ENCODE results near the gene GRIK4. TPM values are rescaled to one million over a fixed set of nuclear protein-coding genes. Genes with fewer than 3 reads are reported as not detected.

The GRIK4 gene
- total and polyA plus RNA-seq, 9 of the 15 experiments (the other 6 are each of a cell fraction or from before 2014, with no cell fraction given), result not detected

GRCh38 chr11:120486138-120486537 lies 25.4 kb upstream of the GRIK4 start:
- Histone ChIP-seq H3K79me2 (ENCODE audit: control insufficient read depth, insufficient read depth, low read length) (no peaks in the 10 kb centered on the region), H3K36me3 (ENCODE audit: control insufficient read depth, insufficient read depth, low read length) (peaks cover 38% of the 10 kb centered on the region), H3K4me1 (replicated peaks in 1 of 2; ENCODE audit: control insufficient read depth in 2 of 2, insufficient read depth in 2 of 2, low read length in 2 of 2) (no peaks in the 10 kb centered on the region), H3K27me3 (ENCODE audit: control insufficient read depth in 2 of 2, insufficient read depth in 2 of 2, low read length in 2 of 2) (no peaks in the 10 kb centered on the region), H3K9ac (ENCODE audit: insufficient read depth in 1 of 2, low read depth in 2 of 2, low read length in 2 of 2) (no peak overlapping the region), H3K9me3 (replicated peaks; ENCODE audit: control insufficient read depth, insufficient read depth, low read depth, low read length) (no peaks in the 10 kb centered on the region), H3K27ac (ENCODE audit: extremely low read depth, low read depth, low read length) (no peak overlapping the region), H2AFZ (ENCODE audit: low read depth, low read length) (no peak overlapping the region), H4K20me1 (replicated peaks; ENCODE audit: control insufficient read depth, insufficient read depth, low read length) (no peaks in the 10 kb centered on the region), H3K4me3 (no peak overlapping the region), H3K9me1 (ENCODE audit: control insufficient read depth, insufficient read depth, low read length) (no peaks in the 10 kb centered on the region), H3K4me2 (ENCODE audit: insufficient read depth, low read length) (no peak overlapping the region)
- ATAC-seq, result no peak; the same call in 2 of the 3 replicates
- WGBS (ENCODE audit: insufficient coverage, low coverage, missing lambda C conversion rate), result 98% methylated on average over 5 of the region's 5 CpGs
- TF ChIP-seq MAZ (CRISPR knock-in tag; conservative IDR thresholded peaks at IDR 0.05 in 1 of 2, IDR thresholded peaks at IDR 0.05 in 1 of 2) (no peak), ZNF217 (CRISPR knock-in tag; IDR thresholded peaks at IDR 0.05) (no peak), MYC (IDR thresholded peaks at IDR 0.05; ENCODE audit: low read depth, low read length) (no peak), MYC (CRISPR knock-in tag; IDR thresholded peaks at IDR 0.05; ENCODE audit: borderline replicate concordance, low read depth) (no peak), BCLAF1 (IDR thresholded peaks at IDR 0.05; ENCODE audit: borderline replicate concordance in 1 of 2, control insufficient read depth in 1 of 2, low read depth in 2 of 2, low read length in 1 of 2) (no peak), MCM2 (IDR thresholded peaks at IDR 0.05; ENCODE audit: low read depth) (no peak), DEAF1 (CRISPR knock-in tag; IDR thresholded peaks at IDR 0.05) (no peak), NFXL1 (CRISPR knock-in tag; IDR thresholded peaks at IDR 0.05) (no peak)
- intact Hi-C loops (cut with micrococcal nuclease), result no loop called here
- BruUV-seq (replicated peaks), result no TSS peak
- no peak for DNase-seq (ENCODE audit: extremely low read depth in 1 of 4, low spot score in 3 of 4)
- in situ Hi-C loops (cut with MboI), result no loop called here
- POLR2A ChIA-PET, result no interaction called here
- CTCF ChIA-PET (ENCODE audit: low intra/inter-chr PET ratio), result no interaction called here
- FAIRE-seq, result no peak

Data from K562 (cell line).